Muscle layer of duodenum (tissue), 2 donors: ENCODE measurements around the gene PCYOX1L.
"Not testable (repeated sequence)": the region's sequence is repeated elsewhere in the genome, so short reads cannot be mapped to it uniquely, and the experiment has no call there.

Experiments
- H3K27ac ChIP-seq: one replicate; pipeline ENCODE4 v1.7.0; 2013; ENCODE audit warnings: mild to moderate bottlenecking, low read length
- H3K27me3 ChIP-seq: one replicate; pipeline ENCODE4 v1.7.0; 2013; ENCODE audit warnings: low read depth, mild to moderate bottlenecking, control low read depth, low read length
- H3K36me3 ChIP-seq, 2 donors: one replicate each; pipeline ENCODE4 v1.7.0; 2013; ENCODE audit warnings: low read length in 2 of 2, control low read depth in 1 of 2, mild to moderate bottlenecking in 1 of 2; ENCODE audit not compliant: insufficient read depth in 2 of 2, control insufficient read depth in 1 of 2
- H3K4me1 ChIP-seq, 2 donors: one replicate each; pipeline ENCODE4 v1.7.0; 2013; ENCODE audit warnings: low read length in 2 of 2, mild to moderate bottlenecking in 2 of 2, control low read depth in 1 of 2, moderate library complexity in 1 of 2; ENCODE audit not compliant: insufficient read depth in 2 of 2, control insufficient read depth in 1 of 2
- H3K4me3 ChIP-seq, 2 donors: one replicate each; pipeline ENCODE4 v1.7.0; 2013; ENCODE audit warnings: low read length in 2 of 2, low read depth in 1 of 2, mild to moderate bottlenecking in 1 of 2
- H3K9me3 ChIP-seq, 2 donors: one replicate each; pipeline ENCODE4 v1.7.0; 2013; ENCODE audit warnings: low read length in 2 of 2, control low read depth in 1 of 2, mild to moderate bottlenecking in 1 of 2; ENCODE audit not compliant: control insufficient read depth in 1 of 2
- donor health status: healthy.

PCYOX1L gene

GRCh38 chr5:149389552-149390495, 32.0 kb downstream of the PCYOX1L start:
- Histone ChIP-seq H3K27me3 (no peaks in the 10 kb centered on the region), H3K4me3 (peak overlapping the region in 1 of 2 donors; percentile 17), H3K27ac (peak overlapping the region; percentile 76), H3K4me1 (peaks cover 0 to 17% of the 10 kb centered on the region in 2 donors), H3K9me3 (no peaks in the 10 kb centered on the region), H3K36me3 (no peaks in the 10 kb centered on the region)

DNA sequence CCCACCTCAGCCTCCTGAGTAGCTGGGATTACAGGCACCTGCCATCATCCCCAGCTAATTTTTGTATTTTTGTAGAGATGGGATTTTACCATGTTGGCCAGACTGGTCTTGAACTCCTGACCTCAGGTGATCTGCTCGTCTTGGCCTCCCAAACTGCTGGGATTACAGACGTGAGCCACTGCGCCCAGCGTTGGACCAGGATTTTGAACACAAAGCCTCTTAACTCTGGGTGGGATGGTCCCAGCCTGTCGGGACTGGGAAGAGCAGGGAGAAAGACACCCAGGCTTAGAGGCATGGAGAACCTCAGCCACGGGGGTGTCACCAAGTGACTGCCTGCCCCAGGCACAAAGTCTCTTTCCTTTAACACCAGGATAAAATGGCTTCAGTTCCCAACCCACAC, 33.2 kb downstream of the PCYOX1L start:
- H3K4me3 ChIP-seq, H3K9me3 ChIP-seq, H3K27me3 ChIP-seq, H3K36me3 ChIP-seq: not testable (repeated sequence)
- Histone ChIP-seq H3K4me1 (peaks cover 0 to 17% of the 10 kb centered on the region in 2 donors), H3K27ac (peak overlapping the region; percentile 48)

DNA sequence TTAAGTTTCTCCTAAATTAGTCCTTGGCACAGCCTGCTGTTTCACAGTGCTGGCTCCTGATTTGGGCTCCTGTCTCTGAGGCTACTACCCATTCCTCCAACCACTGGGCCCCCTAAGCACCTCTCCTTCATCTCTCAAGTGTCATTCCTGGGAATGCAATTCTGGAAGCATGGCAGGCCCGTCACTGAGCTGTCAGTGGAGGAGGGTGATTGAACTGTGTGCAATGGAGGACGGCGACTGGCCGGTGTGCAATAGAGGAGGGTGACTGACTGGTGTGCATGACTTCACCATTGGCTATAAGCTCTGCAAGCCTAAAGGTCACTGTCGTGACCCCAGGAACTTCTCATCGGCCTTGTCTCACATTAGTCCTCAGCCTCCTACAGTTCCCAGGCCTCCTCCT, 33.7 kb downstream of the PCYOX1L start:
- H3K9me3 ChIP-seq, result no peaks in the 10 kb centered on the region
- H3K4me3 ChIP-seq, result no peak overlapping the region
- H3K4me1 ChIP-seq, result peaks cover 0 to 17% of the 10 kb centered on the region in 2 donors
- no peaks in the 10 kb centered on the region for H3K36me3 ChIP-seq
- peak overlapping the region; percentile 48 for H3K27ac ChIP-seq
- no peaks in the 10 kb centered on the region for H3K27me3 ChIP-seq

DNA sequence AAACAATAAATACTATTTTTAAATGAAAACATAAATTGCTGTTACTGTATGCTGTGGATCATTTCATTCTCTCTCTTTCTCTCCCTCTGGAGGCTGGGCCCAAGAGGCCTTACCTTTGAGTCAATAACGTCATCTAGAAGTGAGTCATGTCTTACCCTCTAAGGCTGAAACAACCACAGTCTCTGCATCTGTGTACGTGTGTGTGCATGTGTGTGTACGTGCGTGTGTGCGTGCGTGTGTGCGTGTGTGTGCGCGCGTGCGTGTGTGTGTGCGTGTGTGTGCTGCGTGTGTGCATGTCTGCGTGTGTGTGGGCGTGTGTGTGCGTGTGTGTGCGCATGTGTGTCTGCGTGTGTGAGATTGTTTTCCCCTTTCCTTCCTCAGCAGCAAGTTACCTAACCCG, 34.9 kb downstream of the PCYOX1L start:
- Histone ChIP-seq H3K36me3 (no peaks in the 10 kb centered on the region), H3K4me3 (no peak overlapping the region), H3K27ac (no peak overlapping the region), H3K27me3 (no peaks in the 10 kb centered on the region), H3K4me1 (peaks cover 0 to 12% of the 10 kb centered on the region in 2 donors), H3K9me3 (no peaks in the 10 kb centered on the region)

- H3K27me3 ChIP-seq, H3K36me3 ChIP-seq, H3K27ac ChIP-seq, H3K9me3 ChIP-seq, H3K4me3 ChIP-seq: not testable (repeated sequence)
- peaks cover 0 to 12% of the 10 kb centered on the region in 2 donors for H3K4me1 ChIP-seq
Measured at GRCh38 chr5:149394996-149395395, 37.1 kb downstream of the PCYOX1L start.

DNA sequence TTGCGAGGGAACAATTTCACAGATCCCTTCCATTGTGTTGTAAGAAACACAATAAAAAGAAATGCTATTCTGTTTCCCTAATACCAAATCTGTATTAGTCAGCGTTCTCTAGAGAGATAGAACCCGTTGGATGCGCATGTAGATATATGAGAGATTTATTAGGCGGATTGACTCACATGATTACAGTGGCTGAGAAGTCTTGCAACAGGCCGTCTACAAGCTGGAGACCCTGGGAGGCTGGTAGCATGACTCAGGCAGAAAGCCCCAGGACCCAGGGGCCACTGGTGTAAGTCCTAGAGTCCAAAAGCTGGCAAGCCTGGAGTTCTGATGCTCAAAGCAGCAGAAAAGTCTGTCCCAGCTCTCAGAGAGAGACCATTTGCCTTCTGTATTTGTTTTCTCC, 39.7 kb downstream of the PCYOX1L start:
- no peak overlapping the region for H3K4me3 ChIP-seq
- H3K27me3 ChIP-seq, result no peaks in the 10 kb centered on the region
- H3K4me1 ChIP-seq, result no peaks in the 10 kb centered on the region
- H3K9me3 ChIP-seq, result no peaks in the 10 kb centered on the region
- H3K27ac ChIP-seq, result no peak overlapping the region
- H3K36me3 ChIP-seq, result no peaks in the 10 kb centered on the region

DNA sequence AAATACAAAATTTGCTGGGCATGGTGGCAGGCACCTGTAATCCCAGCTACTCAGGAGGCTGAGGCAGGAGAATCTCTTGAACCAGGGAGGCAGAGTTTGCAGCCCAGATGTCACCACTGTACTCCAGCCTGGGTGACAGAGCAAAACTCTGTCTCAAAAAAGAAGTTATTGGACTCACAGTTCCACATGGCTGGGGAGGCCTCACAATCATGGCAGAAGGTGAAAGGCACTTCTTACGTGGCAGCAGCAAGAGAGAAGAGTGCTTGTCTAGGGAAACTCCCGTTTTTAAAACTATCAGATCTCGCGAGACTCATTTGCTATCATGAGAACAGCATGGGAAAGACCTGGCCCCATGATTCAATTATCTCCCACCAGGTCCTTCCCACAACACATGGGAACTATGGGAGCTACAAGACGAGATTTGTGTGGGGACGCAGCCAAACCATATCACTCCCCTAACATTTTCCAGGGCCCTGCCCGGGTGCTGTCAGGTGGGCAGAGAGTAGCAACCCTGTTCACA, 41.0 kb downstream of the PCYOX1L start:
- not testable (repeated sequence) for H3K9me3 ChIP-seq, H3K4me1 ChIP-seq, H3K27me3 ChIP-seq, H3K27ac ChIP-seq, H3K36me3 ChIP-seq, H3K4me3 ChIP-seq

DNA sequence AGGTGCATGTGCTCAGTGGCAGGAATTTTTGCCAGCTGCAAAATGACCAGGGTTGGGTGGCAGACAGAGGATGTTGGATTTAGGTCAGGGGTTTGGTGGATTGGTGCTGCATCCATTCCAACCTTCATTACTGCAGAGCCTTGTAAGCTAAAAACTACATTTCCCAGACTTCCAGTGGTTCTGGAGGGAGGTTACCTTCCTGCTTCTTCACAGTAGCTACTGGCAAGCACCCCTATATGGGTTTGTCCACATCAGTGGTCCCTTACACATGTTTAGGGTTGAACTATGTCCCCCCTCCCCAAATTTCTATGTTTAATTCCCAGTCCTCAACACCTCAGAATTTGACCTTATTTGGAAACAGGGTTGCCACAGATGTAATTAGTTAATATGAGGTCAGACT, 41.9 kb downstream of the PCYOX1L start:
- Histone ChIP-seq H3K36me3 (no peaks in the 10 kb centered on the region), H3K27me3 (no peaks in the 10 kb centered on the region), H3K27ac (peak overlapping the region; percentile 18), H3K4me3 (no peak overlapping the region), H3K4me1 (no peaks in the 10 kb centered on the region), H3K9me3 (no peaks in the 10 kb centered on the region)

DNA sequence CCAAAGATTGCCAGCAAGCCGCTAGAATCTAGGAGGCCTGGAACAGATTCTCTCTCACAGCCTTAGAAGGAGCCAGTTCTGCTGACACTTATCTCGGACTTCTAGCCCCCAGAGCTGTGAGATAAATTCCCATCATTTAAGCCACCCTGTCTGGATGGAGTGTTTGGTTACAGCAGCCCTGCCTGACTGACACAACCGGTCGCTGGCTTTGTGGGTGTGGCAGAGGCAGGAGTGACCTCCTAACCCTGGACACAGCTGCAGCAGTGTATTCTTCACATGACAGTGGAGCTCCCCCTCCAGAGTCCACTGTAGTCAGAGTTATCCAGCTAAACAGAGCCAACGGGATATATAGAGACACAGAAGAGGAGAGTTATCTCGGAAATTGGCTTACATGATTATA, 42.5 kb downstream of the PCYOX1L start:
- Histone ChIP-seq H3K36me3 (no peaks in the 10 kb centered on the region), H3K27ac (peak overlapping the region; percentile 18), H3K9me3 (no peaks in the 10 kb centered on the region), H3K4me1 (peaks cover 0 to 2% of the 10 kb centered on the region in 2 donors), H3K4me3 (peak overlapping the region in 1 of 2 donors; percentile 31), H3K27me3 (no peaks in the 10 kb centered on the region)

DNA sequence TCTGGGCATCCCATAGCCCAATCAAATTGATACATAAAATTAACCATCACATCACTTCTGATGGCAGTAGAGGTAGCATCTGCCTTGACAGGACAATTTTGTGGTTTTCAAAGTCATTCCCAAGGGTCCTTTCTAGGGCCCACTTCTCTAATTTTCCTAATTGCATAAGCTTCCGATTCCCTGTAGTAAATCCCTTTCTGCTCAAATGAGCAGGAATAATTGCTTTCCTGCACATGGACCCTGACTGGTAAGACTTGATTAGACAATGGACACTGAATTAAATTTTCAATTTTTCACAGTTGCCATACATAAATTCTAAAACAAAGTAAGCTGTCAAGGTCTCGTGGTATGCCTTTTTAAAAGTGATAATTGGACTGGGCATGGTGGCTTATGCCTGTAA, 43.2 kb downstream of the PCYOX1L start:
- Histone ChIP-seq H3K4me1 (peaks cover 0 to 10% of the 10 kb centered on the region in 2 donors), H3K27ac (no peak overlapping the region), H3K36me3 (no peaks in the 10 kb centered on the region)

GRCh38 chr5:149402291-149402690, 44.4 kb downstream of the PCYOX1L start:
- no peak overlapping the region for H3K27ac ChIP-seq
- no peaks in the 10 kb centered on the region for H3K9me3 ChIP-seq
- no peaks in the 10 kb centered on the region for H3K27me3 ChIP-seq
- H3K4me1 ChIP-seq, result peaks cover 0 to 11% of the 10 kb centered on the region in 2 donors
- no peaks in the 10 kb centered on the region for H3K36me3 ChIP-seq
- H3K4me3 ChIP-seq, result no peak overlapping the region

More for the DNA sequence above, 43.2 kb downstream of the PCYOX1L start:
- Histone ChIP-seq H3K27me3 (no peaks in the 10 kb centered on the region), H3K9me3 (no peaks in the 10 kb centered on the region), H3K4me3 (no peak overlapping the region)
